Erythroblast (primary cell): ENCODE measurements around the gene MAGEA9.
"Not testable (repeated sequence)": the region's sequence is repeated elsewhere in the genome, so short reads cannot be mapped to it uniquely, and the experiment has no call there.

Experiments
- DNase-seq, 2 experiments: peaks; one replicate each; lab custom pipeline; 2025; lab: John Stamatoyannopoulos, UW
- GATA1 ChIP-seq: IDR thresholded peaks from 2 replicates; pipeline ENCODE4 v1.6.1; 2011; ENCODE audit warnings: low read depth, mild to moderate bottlenecking, control low read depth, low read length, moderate library complexity
- POLR2A ChIP-seq: IDR thresholded peaks from 2 replicates; pipeline ENCODE4 v1.6.1; 2011; ENCODE audit warnings: mild to moderate bottlenecking, low read length

MAGEA9 gene

GRCh38 chrX:149799095-149799714 is 17.5 kb downstream of the MAGEA9 start:
- DNase-seq: no peak

GRCh38 chrX:149799938-149800337 is 18.2 kb downstream of the MAGEA9 start:
- no peak for DNase-seq
- TF ChIP-seq POLR2A (no peak), GATA1 (no peak)

More at GRCh38 chrX:149799095-149799714, 17.5 kb downstream of the MAGEA9 start:
- TF ChIP-seq POLR2A: no peak
- no peak for TF ChIP-seq GATA1

- TF ChIP-seq POLR2A (no peak), GATA1 (no peak)
Observed at GRCh38 chrX:149803458-149804062, 21.8 kb downstream of the MAGEA9 start.

GRCh38 chrX:149804102-149804501 is 22.4 kb downstream of the MAGEA9 start:
- DNase-seq: peak in 1 of 2 experiments; percentile 4
- TF ChIP-seq POLR2A (no peak), GATA1 (no peak)

More at GRCh38 chrX:149803458-149804062, 21.8 kb downstream of the MAGEA9 start:
- DNase-seq: no peak

GRCh38 chrX:149807747-149808458 is 26.2 kb downstream of the MAGEA9 start:
- TF ChIP-seq POLR2A: no peak
- TF ChIP-seq GATA1: no peak
- no peak for DNase-seq

- TF ChIP-seq GATA1: no peak
- TF ChIP-seq POLR2A: no peak
- no peak for DNase-seq
Observed at GRCh38 chrX:149818652-149819051, 36.9 kb downstream of the MAGEA9 start.

- DNase-seq: no peak
- TF ChIP-seq POLR2A: no peak
- TF ChIP-seq GATA1: no peak
Observed at GRCh38 chrX:149819371-149819770, 37.6 kb downstream of the MAGEA9 start.

DNA sequence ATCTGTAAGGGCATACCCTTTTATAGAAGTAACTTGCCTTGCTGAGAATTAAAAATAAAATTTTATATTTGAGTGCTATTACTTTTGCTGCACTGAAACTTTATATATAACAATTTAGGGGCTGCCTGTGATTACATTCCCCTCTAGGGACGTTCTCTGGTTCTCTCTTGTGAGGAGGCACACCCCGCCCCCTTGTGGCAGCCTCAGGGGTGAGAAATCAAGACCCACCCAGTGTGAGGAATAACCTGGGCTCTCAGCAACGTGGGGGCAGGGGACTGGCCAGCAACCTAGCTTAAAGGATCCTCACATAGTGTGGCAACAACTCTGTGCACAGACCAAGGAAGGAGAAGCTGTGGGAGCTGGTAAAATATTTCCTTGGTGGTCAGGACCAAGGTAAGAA is 43.7 kb downstream of the MAGEA9 start:
- TF ChIP-seq POLR2A: no peak
- TF ChIP-seq GATA1: no peak
- DNase-seq: peak; percentile 29 to 39

DNA sequence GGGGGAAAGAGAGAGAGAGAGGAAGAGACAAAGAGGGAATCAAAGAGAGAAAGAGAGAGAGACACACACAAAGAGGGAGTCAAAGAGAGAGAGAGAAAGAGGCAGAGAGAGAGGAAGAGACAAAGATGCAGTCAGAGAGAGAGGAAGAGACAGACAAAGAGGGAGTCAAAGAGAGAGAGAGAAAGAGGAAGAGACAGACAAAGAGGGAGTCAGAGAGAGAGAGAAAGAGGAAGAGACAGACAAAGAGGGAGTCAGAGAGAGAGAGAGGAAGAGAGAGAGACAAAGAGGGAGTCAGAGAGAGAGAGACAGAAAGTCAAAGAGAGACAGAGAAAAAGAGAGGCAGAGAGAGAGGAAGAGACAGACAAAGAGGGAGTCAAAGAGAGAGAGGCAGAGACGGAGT is 45.5 kb downstream of the MAGEA9 start:
- no peak for DNase-seq
- no peak for TF ChIP-seq GATA1
- TF ChIP-seq POLR2A: no peak

- TF ChIP-seq POLR2A (no peak), GATA1 (no peak)
Observed at GRCh38 chrX:149829751-149830191, 48.0 kb downstream of the MAGEA9 start.

GRCh38 chrX:149830192-149830873 is 48.6 kb downstream of the MAGEA9 start:
- DNase-seq: no peak
- TF ChIP-seq POLR2A (no peak), GATA1 (no peak)

More at GRCh38 chrX:149829751-149830191, 48.0 kb downstream of the MAGEA9 start:
- DNase-seq: no peak

GRCh38 chrX:149831473-149831872 is 49.7 kb downstream of the MAGEA9 start:
- peak; percentile 0 to 9 for DNase-seq
- no peak for TF ChIP-seq POLR2A

- DNase-seq: not testable (repeated sequence)
Observed at GRCh38 chrX:149836728-149837127, 55.0 kb downstream of the MAGEA9 start.

GRCh38 chrX:149837167-149837566 is 55.4 kb downstream of the MAGEA9 start:
- DNase-seq: no peak
- TF ChIP-seq GATA1: no peak
- TF ChIP-seq POLR2A: no peak
